GM19240 (cell line): ENCODE results near the gene TCEAL5.
"Not testable (repeated sequence)": the region's sequence is repeated elsewhere in the genome, so short reads cannot be mapped to it uniquely, and the experiment has no call there.

Source experiments
- DNase-seq: peaks from one replicate; pipeline ENCODE4 v3.0.0; 2011; ENCODE audit warnings: low spot score; ENCODE audit not compliant: insufficient read length

TCEAL5 gene, protein sequence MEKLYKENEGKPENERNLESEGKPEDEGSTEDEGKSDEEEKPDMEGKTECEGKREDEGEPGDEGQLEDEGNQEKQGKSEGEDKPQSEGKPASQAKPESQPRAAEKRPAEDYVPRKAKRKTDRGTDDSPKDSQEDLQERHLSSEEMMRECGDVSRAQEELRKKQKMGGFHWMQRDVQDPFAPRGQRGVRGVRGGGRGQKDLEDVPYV

DNA sequence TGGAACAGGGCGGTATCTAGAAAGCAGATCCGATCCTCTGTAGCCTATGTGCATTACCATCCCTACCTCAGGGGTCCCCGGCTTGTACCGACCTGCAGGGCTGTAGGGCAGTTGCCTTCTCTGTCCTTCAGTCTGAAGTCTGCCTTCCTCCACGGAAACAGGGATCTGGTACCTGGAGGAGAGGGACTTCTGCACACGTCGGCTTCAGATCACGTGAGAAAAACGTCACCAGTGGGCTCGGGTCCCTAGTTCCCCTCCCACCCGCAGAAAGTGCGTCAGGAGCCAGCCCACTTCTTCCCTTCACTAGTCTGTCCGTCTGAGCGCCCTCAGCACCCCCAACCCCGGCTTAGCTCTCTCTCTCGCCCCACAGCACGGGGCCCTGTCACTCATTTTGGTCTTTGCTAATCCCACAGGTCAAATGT is at the start of gene TCEAL5:
TSS of gene TCEAL5 (minus strand) at position 170 of the 422 bp plus-strand sequence. CDS start 2,187 bp downstream, outside the sequence.
- no peak for DNase-seq

DNA sequence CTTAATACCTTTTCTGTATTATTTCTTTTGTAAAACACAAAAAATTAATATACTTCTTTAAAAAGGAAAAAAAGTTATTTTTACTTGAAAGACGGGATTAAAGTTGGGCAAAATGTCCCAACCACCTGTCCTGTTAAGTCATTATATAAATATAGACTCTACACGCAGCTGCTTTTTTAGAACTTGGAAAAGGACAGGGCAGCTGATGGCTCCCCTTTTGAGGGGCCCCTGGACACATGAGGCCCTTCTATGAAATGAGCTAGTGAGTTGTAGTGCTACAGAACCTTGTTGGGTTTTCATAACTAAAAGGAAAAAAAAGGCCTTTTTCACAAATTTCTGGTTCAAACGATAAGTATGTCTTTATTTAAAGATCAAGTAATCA is 34.8 kb upstream of the TCEAL5 start:
- DNase-seq = no peak

DNA sequence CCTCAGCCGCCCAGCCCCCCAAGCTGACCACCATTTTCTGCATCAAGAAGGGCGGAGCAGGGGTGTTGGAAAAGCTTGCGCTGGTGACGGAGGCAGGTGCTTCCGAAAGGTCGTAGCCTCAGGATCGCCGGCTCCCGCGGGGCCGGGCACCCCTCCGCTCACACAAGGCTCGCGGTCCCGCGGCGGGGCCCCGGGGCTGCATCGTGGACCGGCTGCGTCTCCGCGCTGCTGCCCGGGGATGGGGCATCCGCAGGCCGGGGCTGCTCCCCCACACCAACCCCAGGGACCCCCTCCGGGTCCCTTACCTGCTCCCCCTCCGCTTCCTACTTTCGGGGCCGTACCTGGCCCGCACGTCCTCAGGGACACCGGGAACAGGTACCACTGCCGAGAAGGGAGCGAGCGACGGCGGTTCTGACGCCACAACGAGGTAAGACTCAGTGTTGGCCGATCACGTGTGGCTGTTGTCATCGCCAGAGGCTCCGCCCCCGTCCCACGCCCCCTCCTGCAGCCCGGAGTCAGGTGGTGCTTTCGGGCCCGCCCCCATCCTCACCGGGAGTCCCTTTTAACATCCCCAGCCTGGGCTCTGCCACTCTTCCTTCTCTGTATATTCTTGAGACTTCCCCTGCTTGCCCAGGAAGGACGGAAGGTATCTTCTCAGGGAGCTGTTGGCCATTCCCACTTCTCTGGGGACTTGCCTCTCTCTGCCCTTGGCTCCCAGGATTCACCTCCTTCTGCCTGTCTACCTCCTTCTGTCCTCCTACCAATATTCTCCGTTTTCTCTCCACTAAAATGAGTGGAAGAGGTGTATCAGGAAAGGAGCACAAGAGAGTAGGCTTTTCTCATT is 34.2 kb upstream of the TCEAL5 start, which contains the start of gene BEX2:
TSS of gene BEX2 (minus strand) at position 436 of the 844 bp plus-strand sequence. CDS start 1,014 bp downstream, outside the sequence.
- peak; percentile 14 for DNase-seq

DNA sequence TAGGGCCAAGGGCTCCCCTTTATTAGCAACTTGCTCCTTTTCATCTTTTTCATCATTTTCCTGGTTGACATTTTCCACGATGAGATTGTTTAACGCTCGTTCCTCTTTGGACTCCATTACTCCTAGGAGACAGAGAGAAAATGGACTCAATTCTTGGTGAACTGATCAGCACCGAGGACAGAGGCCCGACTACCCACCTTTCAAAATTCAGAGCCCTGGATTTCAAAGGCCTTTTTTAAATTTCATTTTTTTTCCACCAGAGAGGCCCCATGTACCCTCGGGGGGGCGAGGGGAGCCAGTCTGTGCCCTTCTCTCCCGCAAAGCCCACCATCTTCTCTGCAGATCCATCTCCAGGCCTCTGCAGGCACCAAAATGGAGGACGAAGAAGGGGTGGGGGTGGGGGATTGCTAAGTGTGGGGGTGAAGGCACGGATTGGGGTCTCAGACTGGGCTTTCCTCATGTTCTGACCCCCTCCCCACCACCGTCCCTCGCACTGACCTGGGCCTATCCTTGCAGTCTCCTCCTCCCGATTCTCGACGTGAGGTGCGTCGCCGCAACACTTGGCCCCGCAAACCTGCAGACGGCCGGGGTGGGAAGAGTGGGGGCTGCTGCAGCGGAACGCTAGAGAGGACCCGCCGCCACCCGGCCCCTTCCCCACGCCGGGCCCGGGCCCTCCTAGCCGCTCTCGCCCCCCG is 33.5 kb upstream of the TCEAL5 start:
- DNase-seq = no peak

DNA sequence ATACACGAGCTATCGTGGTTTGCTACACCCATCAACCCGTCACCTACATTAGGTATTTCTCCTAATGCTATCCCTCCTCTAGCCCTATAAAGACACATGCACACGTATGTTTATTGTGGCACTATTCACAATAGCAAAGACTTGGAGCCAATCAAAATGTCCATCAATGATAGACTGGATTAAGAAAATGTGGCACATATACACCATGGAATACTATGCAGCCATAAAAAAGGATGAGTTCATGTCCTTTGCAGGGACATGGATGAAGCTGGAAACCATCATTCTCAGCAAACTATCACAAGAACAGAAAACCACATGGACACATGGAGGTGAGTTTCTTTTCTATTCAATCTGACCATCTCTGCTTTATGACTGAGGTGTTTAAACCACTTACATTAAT is 29.1 kb upstream of the TCEAL5 start:
- DNase-seq = not testable (repeated sequence)

DNA sequence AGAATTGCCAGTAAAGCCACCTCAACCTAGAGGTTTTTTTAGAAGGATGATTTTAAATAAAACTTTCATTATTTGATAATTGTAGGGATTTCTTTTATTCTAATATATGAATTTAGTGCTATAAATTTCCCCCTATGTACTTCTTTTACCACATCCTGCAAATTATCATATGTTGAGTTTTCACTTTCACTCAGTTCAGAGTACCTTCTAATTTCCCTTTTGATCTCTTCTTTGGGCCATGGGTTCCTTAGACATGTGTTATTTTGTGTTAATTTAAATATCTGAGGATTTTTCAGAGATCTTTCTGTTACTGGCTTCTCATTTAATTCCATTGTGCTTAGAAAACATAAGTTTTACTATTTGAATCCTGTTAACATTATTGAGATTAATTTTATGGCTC is 28.2 kb upstream of the TCEAL5 start:
- DNase-seq = no peak

DNA sequence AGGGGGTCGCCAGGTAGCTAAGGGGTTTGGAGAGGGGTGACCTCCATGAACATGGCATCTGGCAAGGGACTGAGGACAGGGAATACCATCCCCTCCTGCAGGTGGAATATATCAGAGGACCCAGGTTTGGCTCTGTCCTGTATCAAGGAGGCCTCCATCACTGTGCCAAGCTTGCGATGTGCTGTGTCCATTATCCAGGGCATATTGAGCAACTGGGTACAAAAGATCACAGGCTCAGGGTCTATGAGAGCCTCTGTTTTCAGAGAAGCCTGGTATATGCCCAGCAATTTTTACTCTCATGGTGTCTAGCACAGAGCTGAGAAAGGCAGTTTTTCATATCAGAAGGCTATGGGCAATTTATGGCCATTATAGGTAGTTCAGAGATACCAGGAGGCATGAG is 16.6 kb upstream of the TCEAL5 start:
- DNase-seq = no peak

DNA sequence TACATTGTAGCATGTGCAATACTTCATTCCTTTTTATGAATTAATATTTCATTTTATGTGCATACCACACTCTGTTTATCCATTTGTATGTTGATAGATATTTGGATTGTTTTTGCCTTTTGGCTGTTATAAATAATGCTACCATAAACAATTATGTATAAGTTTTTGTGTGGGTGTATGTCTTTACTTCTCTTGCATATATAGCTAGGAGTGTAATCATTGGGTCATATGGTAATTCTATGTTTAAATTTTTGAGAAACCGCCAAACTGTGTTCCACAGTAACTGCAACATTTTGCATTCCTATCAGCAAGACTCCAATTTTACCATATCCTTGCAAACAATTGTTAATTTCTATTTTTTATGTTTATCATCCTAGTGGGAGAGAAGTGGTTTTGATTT is 3.1 kb upstream of the TCEAL5 start:
- no peak for DNase-seq

DNA sequence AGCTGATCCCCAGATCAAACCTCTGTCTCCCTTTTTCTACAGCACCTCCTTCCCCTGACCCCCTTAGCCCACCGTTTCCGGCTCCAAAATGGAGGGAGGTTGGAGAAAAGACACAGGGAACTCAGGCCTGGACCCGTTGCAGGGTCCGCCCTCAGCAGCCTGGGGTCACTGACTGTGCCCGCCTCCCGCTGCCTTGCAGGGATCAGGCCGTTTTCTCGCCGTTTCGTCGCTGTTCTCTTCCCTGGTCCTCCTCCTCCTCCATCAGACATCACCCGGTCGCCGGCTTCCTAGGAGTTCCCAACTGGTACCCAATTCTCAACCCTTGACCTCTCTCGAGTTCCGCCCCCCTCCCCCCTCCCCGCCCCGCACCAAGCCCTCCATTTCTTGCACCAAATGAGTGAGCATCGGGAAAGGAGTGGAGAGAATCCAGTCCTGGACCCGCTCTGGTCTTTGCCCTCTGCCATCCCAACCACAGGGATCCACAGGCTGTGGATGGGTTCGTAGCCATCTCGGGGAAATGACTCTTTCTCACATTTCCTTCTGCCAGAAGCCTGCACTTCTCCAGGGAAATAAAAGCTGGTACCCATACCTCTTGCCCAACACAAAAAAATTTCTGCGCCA is 493 bp downstream of the TCEAL5 start:
- DNase-seq = no peak

DNA sequence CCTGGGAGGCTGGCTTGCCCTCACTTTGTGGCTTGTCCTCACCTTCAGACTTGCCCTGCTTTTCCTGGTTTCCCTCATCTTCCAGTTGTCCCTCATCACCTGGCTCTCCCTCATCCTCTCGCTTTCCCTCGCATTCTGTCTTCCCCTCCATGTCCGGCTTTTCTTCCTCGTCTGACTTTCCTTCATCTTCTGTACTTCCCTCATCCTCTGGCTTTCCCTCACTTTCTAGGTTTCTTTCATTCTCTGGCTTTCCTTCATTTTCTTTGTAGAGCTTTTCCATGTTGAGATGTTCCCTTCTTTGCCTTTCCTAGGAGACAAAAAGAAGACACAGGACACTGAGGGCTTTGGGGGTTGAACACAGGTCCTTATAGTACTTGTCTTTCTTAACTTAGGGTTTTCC is 2.3 kb downstream of the TCEAL5 start:
- DNase-seq = no peak

DNA sequence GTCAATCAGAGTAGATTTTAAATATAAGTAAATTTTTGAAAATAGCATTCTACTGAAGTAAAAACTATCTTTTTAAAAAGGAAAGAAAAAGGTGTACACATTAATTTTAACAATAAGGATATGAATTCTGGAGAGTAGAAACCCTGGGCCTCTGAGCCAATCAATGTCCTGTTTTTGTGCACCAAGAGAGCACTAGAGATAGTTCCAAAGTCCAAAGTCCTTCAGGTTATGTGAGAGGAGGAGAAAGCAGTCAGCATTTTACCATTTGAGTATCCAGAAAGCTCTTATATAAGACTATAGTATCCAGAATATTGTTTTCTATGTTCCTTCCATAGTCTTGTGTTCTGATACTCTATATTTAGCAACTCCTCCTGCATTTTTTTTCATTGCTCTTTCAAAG is 18.3 kb downstream of the TCEAL5 start:
- no peak for DNase-seq

DNA sequence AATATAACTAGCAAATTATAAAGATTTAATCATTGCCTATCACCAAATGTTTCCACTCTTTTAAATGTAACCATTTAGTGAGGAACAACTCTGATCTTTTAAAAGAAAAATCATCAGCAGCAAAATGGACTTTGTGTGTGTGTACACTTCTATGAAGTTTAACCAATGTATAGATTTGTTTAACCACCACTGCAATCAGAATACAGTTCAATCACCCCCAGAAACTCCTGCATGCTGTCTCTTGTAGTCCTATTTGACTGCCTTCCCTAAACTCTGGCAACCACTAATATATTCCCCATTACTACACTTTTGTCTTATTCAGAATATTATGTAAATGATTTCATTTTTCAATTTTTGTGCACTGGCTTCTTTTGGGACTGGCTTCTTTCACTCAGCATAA is 19.9 kb downstream of the TCEAL5 start:
- no peak for DNase-seq

DNA sequence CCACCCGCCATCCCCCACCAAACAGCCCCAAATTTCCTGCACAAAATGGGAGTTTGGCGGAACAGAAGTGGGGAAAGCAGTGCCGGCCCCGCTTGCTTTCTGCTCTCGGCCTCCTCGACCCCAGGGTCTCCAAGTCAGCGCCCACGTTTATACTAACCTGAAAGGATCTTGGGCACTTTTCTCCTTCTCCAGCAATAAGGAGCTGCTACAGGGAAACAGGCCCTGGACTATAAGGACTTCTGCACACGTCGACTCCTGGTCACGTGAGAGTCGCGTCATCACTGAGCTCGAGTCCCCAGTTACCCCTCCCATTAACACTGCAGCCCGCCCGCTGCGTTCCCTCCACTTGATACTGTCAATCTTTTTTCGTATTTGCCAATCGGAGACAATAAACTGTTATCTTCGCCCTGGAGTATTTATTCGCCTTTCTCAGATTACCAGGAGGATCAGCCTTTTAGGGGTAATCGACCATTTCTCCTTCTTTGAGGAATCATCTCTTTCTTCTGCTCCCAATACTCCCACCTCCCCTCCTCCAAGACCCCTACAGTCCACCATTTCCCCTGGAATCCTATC is 21.5 kb downstream of the TCEAL5 start, which contains the start of gene TCEAL8:
TSS of gene TCEAL8 (minus strand) at position 235 of the 573 bp plus-strand sequence. CDS start 1,176 bp downstream, outside the sequence.
- peak; percentile 22 for DNase-seq

DNA sequence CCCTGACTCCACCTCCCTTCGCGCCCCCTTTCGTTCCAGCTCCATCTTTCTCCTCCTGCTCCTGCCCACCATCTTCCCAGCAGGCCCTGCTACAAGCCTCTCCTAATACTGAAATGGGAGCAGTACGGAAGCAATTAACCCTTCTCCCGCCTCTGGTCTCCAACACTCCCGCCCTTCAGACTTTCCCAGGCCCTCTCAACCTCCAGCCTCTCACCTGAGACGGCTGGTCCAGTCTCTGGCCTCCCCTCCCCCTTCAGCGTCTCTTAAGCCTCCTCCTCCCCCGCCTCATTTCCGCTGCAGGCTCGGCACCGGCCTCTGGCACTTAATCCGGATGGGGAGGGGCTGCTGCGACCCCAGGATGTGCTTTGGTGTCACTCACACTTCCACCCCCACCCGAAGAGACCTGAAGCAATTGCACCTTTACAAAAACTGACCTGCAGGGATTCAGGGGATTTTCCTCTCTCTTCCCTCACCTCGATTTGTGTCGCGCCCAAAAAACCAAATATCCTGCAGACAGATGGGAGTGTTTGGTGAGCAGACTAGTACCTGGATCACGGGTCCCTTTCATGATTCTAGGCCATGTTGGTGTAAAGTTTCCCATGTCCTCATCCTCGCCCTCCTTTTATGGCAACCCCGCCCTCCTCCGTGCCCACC is 22.3 kb downstream of the TCEAL5 start:
- peak; percentile 8 for DNase-seq

DNA sequence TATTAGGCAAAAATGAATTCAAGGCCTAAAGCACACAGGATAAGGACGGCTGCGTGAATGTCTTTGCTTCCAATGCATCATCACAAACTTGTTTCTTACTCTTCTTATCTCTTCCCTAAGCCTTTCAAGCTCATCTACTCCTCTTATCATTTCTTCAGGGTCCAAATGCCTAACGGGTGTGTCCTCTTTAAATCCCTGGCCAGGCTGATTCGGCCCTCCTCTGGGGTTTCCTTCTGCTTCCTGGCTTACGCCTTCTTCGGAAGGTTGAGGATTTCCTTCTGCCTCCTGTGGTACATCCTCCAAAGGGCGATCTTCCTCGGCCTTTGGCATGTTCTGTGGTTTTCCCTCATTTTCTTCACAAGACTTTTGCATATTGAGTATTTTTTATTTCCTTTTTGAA is 22.9 kb downstream of the TCEAL5 start:
- no peak for DNase-seq

DNA sequence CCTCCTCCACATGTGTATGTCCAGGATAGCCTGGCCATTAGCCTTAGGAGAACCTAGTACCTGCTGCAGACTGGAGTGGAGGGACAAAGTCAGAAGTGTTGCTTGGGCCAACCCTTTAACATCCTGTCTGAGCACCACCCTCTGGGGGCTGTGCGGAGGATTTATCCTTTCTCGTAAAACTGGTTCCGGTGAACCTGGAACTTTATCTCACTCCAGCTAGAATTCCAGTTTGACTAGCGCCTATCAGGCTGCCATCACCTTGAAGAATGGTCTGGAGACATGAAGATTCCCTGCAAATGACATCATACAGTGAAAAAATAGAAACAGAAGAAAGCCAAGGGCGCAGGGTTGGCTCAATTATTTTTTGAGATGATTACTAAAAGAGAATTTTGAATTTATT is 25.6 kb downstream of the TCEAL5 start:
- no peak for DNase-seq

DNA sequence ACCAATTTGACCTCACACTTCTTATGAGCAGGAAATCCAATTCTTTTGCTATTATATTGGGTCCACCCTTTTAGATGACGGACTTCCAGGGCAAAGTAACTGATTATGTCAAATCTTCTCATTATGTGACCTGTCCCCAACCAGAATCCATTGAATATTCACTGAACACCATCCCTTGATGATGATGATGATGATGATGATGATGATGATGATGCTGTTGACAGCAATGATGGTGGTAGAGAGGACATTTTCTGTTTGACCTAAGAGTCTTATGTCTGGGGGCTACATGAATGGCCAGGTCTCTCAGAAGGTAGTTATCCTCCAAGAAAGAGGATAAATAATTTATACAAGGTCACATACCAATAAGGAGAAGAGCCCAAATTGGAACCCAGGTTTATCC is 26.7 kb downstream of the TCEAL5 start:
- no peak for DNase-seq

DNA sequence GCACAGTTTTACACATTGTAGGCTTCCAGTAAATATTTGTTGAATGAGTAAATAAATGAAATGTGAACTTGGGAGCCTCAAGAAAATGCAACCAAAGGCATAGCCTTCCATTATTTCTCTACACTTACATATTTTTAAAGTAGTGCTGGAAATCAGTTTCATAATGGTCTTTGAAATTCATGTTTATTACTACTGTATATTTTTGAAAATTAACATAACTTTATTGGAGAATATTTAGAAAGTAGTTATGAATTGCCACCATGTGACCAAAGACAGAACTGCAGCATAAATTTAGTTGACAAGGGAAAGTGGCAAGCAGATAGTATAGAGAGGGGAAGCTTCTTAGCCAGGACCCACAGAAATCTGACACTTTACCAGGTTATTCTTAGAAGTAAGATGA is 28.0 kb downstream of the TCEAL5 start:
- no peak for DNase-seq

DNA sequence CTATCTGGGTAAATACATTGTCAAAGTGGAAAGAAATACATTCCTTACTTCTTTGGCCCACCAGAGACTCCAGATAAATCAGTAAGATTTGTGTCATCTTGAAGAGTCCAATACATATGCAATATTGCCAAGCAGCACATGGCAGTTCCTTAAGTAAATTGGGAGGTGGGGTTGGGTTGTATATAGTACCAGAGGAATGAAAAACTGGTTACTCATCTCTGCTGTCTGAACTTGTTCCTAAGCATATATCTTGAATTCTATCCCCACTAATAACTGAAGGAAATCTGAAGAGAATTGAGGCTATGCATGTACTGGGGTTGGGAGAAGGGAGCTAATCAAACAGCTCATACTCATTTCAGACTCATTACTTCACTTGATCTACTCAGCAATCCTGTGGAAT is 36.4 kb downstream of the TCEAL5 start:
- no peak for DNase-seq

DNA sequence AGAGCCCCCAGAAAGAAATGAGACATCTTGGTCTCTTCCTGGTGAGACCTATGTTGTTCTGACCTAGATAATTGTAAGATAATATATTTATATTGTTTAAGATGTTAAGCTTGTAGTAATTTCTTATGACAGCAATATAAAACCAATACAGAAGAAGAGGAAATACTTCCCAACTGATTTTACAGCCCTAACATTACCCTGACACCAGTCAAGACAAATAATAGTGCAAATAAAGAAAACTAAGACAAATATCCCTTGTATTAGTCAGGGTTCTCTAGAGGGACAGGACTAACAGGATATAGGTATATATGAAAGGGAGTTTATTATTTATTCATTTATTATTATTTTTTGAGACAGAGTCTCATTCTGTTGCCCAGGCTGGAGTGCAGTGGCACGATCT is 40.3 kb downstream of the TCEAL5 start:
- no peak for DNase-seq

DNA sequence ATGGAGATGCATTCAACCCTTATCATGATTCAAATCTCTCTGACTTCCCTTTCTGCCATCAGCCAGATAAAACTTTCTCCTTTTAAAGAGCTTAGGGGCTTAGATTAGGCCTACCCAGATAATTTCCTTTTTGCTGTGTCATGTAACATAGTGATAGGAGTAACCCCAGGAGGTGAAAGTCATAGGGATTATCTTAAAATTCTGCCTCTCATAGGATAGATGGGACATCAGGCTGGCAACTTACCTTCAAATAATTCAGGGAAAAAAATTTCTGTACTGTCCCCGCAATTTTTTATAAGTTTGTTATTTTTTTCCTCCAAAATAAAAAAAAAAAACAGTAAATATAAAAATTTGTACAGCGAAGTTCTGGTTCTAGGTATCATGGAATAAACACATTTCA is 40.9 kb downstream of the TCEAL5 start:
- not testable (repeated sequence) for DNase-seq
